ENCODE data around the gene RPL12. TPM values are rescaled to one million over a fixed set of nuclear protein-coding genes. Genes with fewer than 3 reads are reported as not detected.
A peak's percentile ranks its signal among the peaks of the same experiment; 100 is the strongest.

Gene RPL12
- total and polyA plus RNA-seq, 2 of the 13 experiments (the other 11 are each of a cell fraction or from before 2014, with no cell fraction given), result 1,551 to 2,590 TPM

DNA sequence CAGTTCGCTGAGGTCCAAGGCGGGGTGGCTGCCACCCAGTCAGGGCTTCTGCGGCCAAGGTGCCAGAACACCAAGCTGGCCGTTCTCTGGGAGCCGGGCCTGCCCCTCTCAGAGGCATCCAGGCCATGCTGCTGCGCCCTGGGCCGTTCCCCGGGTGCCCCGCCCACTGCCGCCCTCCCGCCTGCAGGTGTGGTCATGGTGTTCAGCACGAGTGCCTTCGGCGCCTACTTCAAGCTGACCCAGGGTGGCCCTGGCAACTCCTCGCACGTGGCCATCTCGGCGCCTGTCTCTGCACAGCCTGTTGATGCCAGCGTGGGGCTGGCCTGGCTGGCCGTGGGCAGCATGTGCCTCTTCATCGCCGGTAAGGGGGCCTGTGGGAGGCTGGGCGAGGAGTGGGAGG, 46.6 kb downstream of the RPL12 start:
- H3K27ac ChIP-seq (ENCODE audit: extremely low read length, insufficient read depth, low read length), result no peak overlapping the region
- WGBS (ENCODE audit: low lambda C conversion rate), result 95% methylated on average over 4 of the region's 23 CpGs
- ChIA-PET POLR2A (interaction anchor here (1.0 kb wide), 1 partner anchor 8 kb away, joined by 7 read pairs; the partner anchor contains the start of gene SLC2A8), CTCF (ENCODE audit: low intra/inter-chr PET ratio, low total read pairs) (no interaction called here)
- H3K36me3 ChIP-seq (replicated peaks in 1 of 2; ENCODE audit: control insufficient read depth in 1 of 2, insufficient read depth in 2 of 2, low read length in 2 of 2), result peaks cover 26 to 57% of the 10 kb centered on the region in 2 experiments; a peak in 4 of 5 replicates
- H3K9me3 ChIP-seq (ENCODE audit: low read length), result no peaks in the 10 kb centered on the region
- no TSS peak for BruUV-seq (replicated peaks)
- H3K4me2 ChIP-seq (ENCODE audit: low read depth, low read length), result no peak overlapping the region
- peaks cover 12% of the 10 kb centered on the region for H3K4me1 ChIP-seq (ENCODE audit: insufficient read depth, low read length)
- H3K27me3 ChIP-seq (ENCODE audit: control insufficient read depth in 1 of 2, insufficient read depth in 2 of 2, low read length in 2 of 2), result no peaks in the 10 kb centered on the region
- no peak overlapping the region for H3K4me3 ChIP-seq (replicated peaks in 1 of 3; ENCODE audit: insufficient read depth in 1 of 3, low read depth in 2 of 3, low read length in 3 of 3)
- no peak overlapping the region for H2AFZ ChIP-seq (ENCODE audit: low read length)
- FAIRE-seq, result no peak
- intact Hi-C loops (cut with micrococcal nuclease; ENCODE audit: unreplicated experiment) (no loop called here), in situ Hi-C loops (cut with HindIII; ENCODE audit: extremely low pct_ligation_motif_present, low pct_unique_long_range_greater_than_20kb) (no loop called here)
- no peak for DNase-seq (ENCODE audit: low spot score)
- peaks cover 9% of the 10 kb centered on the region for H3K79me2 ChIP-seq (ENCODE audit: insufficient read depth, low read length)
- no peaks in the 10 kb centered on the region for H4K20me1 ChIP-seq (ENCODE audit: insufficient read depth, low read length)
- no peak overlapping the region for H3K9ac ChIP-seq (ENCODE audit: insufficient read depth, low read depth, low read length)
- TF ChIP-seq RBFOX2 (IDR thresholded peaks at IDR 0.05; ENCODE audit: low read depth, low read length) (peak; percentile 78), AGO2 (optimal IDR thresholded peaks at IDR 0.05; ENCODE audit: low read depth, low read length) (peak; percentile 30), MYNN (CRISPR knock-in tag; IDR thresholded peaks at IDR 0.05; ENCODE audit: low read depth) (no peak)
- no peak for ATAC-seq

DNA sequence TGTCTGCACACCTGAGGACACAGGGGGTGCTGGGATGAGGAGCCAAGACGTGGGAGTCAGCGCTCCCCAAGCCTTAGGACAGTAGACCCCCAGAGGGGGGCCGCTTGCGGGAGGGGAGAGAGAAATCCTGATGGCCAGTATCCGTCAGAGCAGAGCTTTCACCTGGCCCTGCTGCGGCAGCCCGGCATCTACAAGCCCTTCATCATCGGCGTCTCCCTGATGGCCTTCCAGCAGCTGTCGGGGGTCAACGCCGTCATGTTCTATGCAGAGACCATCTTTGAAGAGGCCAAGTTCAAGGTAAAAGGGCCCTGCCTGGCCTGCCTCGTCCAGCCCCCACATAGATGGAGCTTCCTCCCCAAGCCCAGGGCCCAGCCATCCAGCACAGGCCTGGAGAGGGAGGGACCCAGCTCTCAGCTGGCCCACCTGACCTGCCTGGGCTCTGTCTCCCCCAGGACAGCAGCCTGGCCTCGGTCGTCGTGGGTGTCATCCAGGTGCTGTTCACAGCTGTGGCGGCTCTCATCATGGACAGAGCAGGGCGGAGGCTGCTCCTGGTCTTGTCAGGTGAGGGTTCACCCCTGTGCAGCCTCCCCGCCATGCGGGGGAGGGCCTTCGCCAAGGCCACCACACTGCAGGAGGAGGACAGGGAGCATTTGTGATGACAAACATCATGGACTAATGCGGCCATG, 47.6 kb downstream of the RPL12 start:
- H3K36me3 ChIP-seq (replicated peaks in 1 of 2; ENCODE audit: control insufficient read depth in 1 of 2, insufficient read depth in 2 of 2, low read length in 2 of 2), result peaks cover 29 to 57% of the 10 kb centered on the region in 2 experiments; a peak in 4 of 5 replicates
- peaks cover 4% of the 10 kb centered on the region; the same call in 1 of the 2 replicates for H4K20me1 ChIP-seq (ENCODE audit: insufficient read depth, low read length)
- H3K79me2 ChIP-seq (ENCODE audit: insufficient read depth, low read length), result peaks cover 18% of the 10 kb centered on the region
- FAIRE-seq, result no peak
- in situ Hi-C loops (cut with HindIII; ENCODE audit: extremely low pct_ligation_motif_present, low pct_unique_long_range_greater_than_20kb) (no loop called here), intact Hi-C loops (cut with micrococcal nuclease; ENCODE audit: unreplicated experiment) (no loop called here)
- POLR2A ChIA-PET, result interaction anchor here (1.2 to 3.2 kb wide), 5 partner anchors 9 to 95 kb away, joined by 3 to 14 read pairs (median 6); partner anchors contain the start of gene ZNF79
- H3K9ac ChIP-seq (ENCODE audit: insufficient read depth, low read depth, low read length), result no peak overlapping the region
- CTCF ChIA-PET (ENCODE audit: low intra/inter-chr PET ratio, low total read pairs), result no interaction called here
- 99% methylated on average over 7 of the region's 22 CpGs for WGBS (ENCODE audit: low lambda C conversion rate)
- H3K4me3 ChIP-seq (replicated peaks in 1 of 3; ENCODE audit: insufficient read depth in 1 of 3, low read depth in 2 of 3, low read length in 3 of 3), result no peak overlapping the region
- H2AFZ ChIP-seq (ENCODE audit: low read length), result no peak overlapping the region
- ATAC-seq, result no peak
- H3K4me2 ChIP-seq (ENCODE audit: low read depth, low read length), result no peak overlapping the region
- no peaks in the 10 kb centered on the region for H3K27me3 ChIP-seq (ENCODE audit: control insufficient read depth in 1 of 2, insufficient read depth in 2 of 2, low read length in 2 of 2)
- no peak for DNase-seq (ENCODE audit: low spot score)
- BruUV-seq (replicated peaks), result no TSS peak
- H3K9me3 ChIP-seq (ENCODE audit: low read length), result no peaks in the 10 kb centered on the region
- peaks cover 22% of the 10 kb centered on the region for H3K4me1 ChIP-seq (ENCODE audit: insufficient read depth, low read length)
- TF ChIP-seq DBP (CRISPR knock-in tag; IDR thresholded peaks at IDR 0.05; ENCODE audit: not compliant biosample characterization) (no peak), AGO2 (optimal IDR thresholded peaks at IDR 0.05; ENCODE audit: low read depth, low read length) (peak; percentile 71)
- H3K27ac ChIP-seq (ENCODE audit: extremely low read length, insufficient read depth, low read length), result no peak overlapping the region

All from HepG2 (cell line).